ENCODE measurements around the gene UGT1A10.

Gene UGT1A10

GRCh38 chr2:233789554-233789953 lies 153.3 kb downstream of the UGT1A10 start:
- DNase-seq, result no peak

GRCh38 chr2:233791151-233791882 lies 155.1 kb downstream of the UGT1A10 start:
- no peak for DNase-seq

GRCh38 chr2:233791883-233792329 lies 155.7 kb downstream of the UGT1A10 start:
- no peak for DNase-seq

DNA sequence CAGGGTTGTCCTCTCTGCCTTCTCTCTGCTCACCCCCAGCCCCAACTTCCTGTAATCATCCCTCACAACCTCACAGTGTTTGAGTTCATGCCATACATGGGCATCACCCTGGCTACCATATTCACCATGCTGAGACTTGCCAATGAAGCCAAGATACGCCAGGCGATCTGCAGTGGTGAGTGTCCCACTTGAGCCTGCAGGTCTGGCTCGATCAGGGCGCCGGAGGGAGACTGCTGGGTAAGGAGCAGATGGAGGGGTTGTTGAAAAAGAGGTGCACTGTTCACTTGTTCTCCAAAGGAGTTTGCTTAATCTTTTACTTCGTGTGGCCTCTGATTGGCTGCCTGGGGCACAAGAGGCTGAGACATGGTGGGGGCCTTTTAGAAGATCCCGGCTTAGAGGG lies 156.5 kb downstream of the UGT1A10 start:
- no peak for DNase-seq

DNA sequence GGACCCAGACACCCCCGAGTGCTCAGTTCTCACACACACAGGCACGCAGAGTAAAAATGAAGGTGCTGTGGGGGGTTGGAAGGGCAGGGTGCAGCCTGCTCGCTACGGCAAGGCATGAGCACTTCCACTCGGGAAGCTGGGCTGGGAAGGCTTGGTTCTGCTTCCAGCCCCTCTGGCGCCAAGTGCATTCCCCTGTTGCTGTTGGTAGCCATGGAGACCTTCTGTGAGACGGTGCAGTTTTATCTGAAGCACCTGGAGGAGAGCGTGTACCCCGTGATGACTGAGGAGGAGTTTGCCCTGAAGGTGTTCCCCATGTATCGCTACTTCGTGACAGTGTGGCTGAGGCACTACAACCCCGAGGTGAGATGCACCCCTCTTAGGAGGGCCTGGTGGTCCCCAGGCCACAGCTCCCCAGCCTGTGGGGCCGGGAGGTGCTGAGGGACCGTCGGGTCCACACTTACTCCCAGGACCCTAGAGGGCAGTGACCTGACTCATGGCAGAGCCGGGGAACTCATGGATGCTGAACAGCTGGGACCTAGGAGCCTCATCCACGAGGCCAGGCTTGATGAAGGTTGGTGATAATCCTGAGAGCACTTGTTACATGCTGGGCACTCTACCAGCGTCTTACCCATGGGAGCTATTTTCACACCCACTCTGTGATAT lies 157.3 kb downstream of the UGT1A10 start:
- DNase-seq, result no peak

DNA sequence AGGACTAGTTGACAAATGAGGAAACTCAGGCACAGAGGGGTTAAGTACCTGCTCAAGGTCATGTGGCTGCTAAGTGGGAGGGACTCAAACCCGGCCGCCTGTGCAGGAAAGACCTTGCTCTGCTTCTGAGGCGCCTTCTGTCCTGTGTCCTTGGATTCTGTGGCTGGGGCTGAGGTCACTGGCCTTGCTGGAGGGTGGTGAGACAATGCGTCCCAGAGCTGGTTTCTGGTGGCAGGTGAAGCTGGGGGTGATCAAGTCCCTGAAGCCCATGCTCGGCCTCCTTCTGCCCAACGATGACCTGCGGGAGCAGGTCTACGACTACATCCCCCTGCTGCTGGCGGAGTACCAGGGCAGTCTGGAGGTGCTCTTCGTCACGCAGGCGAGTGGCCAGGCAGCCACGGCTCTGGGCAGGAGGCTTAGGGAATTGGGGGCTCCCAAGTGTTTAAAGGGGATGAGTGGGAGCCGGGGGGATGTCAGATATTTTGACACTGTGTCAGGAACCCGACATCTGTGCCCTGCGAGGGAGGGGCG lies 157.9 kb downstream of the UGT1A10 start:
- no peak for DNase-seq

DNA sequence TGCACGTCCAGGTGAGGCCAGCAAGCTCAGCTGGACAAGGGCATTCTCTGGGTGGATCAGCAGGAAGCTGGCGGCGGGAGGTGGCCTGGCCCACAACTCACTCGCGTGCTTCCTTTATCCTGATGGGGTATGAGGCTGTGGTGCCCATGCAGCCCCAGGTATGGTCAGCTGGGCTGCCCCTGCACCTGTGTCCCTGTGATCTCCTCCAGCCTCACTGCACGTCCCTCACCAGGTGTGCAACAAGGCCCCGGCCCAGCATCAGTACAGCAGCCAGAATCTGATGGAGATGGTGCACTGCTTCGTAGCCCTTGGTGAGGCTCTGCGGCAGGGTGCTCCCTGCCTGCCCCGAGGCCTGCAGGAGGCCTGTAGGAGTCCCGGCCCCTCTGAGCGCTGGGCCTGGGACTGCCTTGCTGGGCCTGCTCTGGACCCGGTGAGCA lies 159.5 kb downstream of the UGT1A10 start:
- no peak for DNase-seq

DNA sequence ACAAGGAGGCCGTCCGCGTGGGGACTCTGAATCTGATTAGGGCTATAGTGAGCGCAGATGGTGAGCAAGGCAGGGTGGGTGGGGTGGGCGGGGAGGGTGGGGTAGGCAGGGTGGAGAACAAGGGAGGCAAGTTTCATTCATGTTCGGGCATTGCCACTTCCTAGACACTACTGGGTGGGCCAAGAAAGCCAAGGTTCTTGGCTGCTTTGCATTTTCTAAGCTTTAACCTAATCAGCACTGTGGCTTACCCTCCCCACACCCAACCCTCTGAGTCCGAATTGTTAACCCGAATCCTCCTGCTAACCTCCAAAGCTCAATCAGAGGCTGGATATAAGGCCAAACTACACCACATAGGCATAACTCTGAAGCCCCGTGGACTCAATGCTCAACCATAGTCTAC lies 160.0 kb downstream of the UGT1A10 start:
- no peak for DNase-seq

DNA sequence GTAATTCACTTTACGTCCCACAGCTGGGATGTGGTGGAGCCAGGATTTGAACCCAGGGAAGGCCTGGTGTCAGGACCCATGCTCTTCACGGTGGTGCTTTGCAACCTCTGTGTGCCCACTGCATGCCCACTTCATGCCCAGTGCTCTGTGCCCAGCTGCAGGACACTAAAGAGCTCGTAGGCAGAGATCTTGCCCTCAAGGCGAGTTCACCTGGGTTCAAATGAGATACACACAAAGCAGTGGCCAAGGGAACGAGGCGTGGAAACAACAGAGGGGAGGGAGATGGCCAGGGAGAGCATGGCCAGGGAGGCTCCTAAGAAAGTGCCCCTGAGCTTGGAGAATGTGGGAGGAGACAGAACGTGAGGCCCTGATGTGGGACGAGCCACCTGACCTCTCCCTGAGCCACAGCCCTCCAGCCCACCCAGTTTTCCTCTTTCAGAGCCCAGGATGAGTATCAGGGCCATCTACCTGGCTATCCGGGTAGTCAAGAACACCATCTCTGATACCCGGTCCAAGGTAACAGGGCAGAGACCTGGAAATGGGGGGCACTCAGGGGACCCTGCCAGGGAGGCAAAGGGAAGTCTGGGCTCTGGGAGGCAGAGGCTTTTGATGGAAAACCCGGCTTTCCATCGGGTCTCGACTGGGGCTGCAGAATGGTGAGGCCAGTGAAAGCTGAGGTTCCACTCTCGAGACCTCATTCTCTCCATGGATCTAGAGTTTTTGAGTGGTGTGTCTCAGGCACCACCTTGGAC lies 162.3 kb downstream of the UGT1A10 start:
- no peak for DNase-seq

- no peak for DNase-seq
Observed at GRCh38 chr2:233799087-233799665, 162.9 kb downstream of the UGT1A10 start.

- no peak for DNase-seq
Observed at GRCh38 chr2:233799716-233800115, 163.5 kb downstream of the UGT1A10 start.

- no peak for DNase-seq
Observed at GRCh38 chr2:233800208-233800607, 164.0 kb downstream of the UGT1A10 start.

DNA sequence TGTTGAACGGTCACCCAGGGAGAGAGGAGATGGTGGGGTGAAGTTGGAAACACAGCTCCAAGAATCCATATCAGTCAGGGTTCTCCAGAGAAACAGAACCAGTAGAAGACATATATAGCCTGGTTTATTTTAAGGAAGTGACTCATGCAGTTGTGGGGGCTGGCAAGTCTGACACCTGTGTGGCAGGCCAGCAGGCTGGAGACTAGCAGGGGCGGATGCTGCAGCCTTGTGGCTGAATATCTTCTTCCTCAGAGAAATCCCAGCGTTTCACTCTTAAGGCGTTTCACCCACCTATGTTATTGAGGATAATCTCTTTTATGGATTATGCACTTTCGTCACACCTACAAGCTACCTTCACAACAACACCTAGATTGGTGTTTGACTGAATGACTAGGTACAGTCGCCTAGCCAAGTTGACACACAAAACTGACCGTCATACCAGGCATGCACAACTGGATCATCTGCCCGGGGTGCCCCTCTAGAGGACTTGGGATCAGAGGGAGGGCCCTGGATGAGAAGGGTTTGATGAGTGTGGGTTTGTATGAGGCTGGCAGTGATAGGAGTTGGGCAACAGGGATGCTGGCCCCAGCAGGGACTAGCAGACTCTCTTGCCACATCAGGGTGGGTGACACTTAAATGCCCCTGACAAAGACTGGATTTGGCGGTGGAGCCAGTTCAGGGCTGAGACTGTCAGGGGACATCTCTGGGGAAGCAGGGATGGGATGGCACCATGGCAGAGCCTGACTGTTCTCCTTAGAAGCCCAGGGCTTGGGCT lies 165.3 kb downstream of the UGT1A10 start:
- DNase-seq, result no peak

DNA sequence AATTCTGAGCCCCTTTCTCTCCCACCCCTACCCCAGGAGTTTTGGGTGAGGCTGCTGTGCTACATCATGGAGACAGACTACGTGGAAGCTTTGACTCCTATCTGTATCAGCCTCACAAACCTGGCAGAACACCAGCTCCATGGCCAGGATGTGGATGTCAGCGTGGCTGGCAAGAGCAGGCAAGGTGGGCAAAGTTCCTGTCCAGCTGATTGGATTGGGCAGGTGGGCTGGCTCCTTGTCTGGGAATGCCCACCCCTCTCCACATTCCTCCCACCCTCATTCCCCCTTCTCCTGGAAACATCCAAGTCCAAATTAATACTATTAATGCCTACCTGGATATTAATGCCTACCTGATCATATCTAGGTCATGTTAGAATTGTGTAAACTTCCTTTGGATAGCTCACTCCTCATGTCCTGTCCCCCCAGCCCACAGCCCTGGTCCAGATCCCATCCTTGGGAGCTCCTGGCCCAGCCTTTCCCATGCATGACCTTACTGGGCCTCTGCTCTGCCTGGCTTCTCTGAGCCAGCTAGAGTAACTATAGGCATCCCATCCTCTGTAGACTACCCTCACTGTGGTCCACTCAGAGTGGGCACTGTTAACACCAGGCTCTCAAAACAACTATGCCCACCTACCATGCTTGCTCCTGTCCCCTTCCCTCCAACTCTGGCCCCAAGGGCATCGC lies 166.0 kb downstream of the UGT1A10 start:
- DNase-seq, result no peak

- no peak for DNase-seq
Observed at GRCh38 chr2:233803292-233803911, 167.2 kb downstream of the UGT1A10 start.

GRCh38 chr2:233803994-233804393 lies 167.7 kb downstream of the UGT1A10 start:
- no peak for DNase-seq

- DNase-seq, result no peak
Observed at GRCh38 chr2:233807215-233807865, 171.1 kb downstream of the UGT1A10 start.

DNA sequence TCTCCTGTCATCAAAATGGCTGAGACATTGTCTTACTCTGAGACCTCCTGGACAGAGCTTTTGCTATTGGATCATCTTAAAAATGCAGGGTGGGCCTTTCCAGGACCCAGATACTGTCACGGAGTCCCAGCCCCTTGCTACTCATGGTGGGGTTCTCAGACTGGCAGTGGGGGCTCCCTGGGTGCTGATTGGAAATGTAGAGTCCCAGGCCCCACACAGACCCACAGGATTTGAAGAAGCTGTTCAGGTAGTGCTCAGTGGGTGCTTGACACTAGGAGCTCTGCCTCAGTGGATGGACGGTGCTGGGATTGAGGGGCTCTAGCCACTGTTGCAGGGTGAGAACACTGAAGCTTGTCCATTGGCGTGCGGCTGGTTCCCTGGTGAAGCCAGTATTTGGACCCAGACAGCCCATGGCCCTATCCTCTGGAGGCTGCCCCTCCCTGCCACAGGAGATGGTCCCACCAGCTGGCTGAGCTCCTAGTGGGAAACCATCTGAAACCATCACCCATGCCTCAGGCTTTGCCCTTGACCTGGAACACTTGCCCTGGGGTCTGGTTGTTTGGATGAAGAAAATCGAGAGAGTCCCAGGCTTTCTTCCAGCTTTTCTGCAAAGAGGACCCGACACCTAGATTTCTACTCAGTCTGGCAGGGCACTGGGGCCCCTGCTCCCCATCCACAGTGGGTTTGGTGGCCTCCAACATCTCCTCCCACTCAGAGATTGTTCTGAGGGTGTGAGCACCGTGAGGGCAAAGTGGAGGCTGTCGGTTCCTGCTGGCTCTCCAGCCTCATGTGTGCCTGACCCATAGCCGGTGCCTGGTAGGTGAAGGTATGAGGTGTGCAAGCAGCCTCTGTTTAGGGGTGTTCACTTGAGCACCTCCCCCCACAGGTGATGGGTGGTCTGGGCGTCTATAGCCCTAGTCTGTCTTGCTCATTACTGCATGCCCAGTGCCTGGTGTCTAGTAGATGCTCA lies 172.0 kb downstream of the UGT1A10 start:
- no peak for DNase-seq

GRCh38 chr2:233810385-233810784 lies 174.1 kb downstream of the UGT1A10 start:
- DNase-seq, result no peak
